ENCODE data around the gene TRIM7.
A peak's percentile ranks its signal among the peaks of the same experiment; 100 is the strongest.

Gene TRIM7

DNA sequence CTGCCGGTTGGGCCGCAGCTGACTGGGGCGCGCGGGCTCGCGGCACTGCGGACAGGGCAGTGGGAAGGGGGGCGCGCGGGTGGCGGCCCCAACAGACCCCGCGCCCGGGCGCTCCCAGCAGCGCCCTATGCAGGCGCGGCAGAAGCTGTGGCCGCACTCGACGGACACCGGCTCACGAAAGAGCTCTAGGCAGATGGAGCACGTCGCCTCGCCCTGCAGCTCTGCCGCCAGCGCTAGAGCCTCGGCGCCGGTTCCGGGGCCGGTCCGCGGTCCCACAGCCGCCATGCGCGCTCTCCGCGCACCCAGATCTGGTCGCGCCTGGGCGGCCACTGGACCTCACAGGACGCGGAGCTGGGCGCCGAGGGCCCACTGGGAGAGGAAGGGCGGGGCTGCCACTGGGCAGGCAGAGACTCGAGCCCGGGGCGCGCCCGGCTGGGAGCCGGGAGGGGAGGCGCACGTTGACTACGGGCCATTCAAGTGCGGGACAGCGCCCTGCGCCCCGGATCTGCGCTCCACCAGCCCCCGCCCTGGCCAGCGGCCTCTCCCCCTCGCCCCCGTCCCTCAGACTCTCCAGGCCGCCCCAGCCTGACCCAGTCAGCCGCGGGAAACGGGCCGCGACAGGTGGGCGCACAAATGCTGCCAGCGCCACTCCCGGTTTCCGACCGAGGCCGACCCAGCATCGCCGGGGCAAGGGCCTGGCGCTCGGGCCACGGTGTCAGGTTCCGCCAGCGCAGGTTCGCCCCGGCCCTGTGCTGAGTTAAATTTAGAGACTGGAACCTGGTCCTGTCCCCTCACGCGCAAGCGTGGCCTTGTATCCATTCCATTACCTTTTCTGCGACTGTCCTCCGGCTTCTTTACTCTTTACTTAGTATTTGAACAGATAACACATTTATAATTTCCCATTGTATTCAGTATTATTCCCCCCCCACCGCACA lies at the start of gene TRIM7:
TSS of gene TRIM7 (minus strand) at position 371 of the 935 bp plus-strand sequence. CDS start at position 285, 86 bp downstream.
- peaks cover 3 to 45% (median 35%) of the 10 kb centered on the region in 5 donors for H3K4me1 ChIP-seq (ENCODE audit: control insufficient read depth in 5 of 5, insufficient read depth in 5 of 5, low read length in 5 of 5)
- H3K4me3 ChIP-seq (ENCODE audit: low read depth in 1 of 5, low read length in 5 of 5): peak within 1 kb of the TSS; percentile 69 to 83 (median 72)
- H3K9me3 ChIP-seq (ENCODE audit: control insufficient read depth in 5 of 5, low read length in 5 of 5): peaks cover 0 to 4% (median 0%) of the 10 kb centered on the region in 5 donors
- peak within 1 kb of the TSS in 2 of 5 donors; percentile 35 to 54 for H3K9ac ChIP-seq (ENCODE audit: low read length in 5 of 5)
- H3K27ac ChIP-seq (ENCODE audit: low read depth, low read length): no peak within 1 kb of the TSS
- no peaks in the 10 kb centered on the region for H3K27me3 ChIP-seq (ENCODE audit: control insufficient read depth in 5 of 5, insufficient read depth in 4 of 5, low read length in 5 of 5)
- no peaks in the 10 kb centered on the region for H3K36me3 ChIP-seq (ENCODE audit: control insufficient read depth in 5 of 5, insufficient read depth in 5 of 5, low read length in 5 of 5)

DNA sequence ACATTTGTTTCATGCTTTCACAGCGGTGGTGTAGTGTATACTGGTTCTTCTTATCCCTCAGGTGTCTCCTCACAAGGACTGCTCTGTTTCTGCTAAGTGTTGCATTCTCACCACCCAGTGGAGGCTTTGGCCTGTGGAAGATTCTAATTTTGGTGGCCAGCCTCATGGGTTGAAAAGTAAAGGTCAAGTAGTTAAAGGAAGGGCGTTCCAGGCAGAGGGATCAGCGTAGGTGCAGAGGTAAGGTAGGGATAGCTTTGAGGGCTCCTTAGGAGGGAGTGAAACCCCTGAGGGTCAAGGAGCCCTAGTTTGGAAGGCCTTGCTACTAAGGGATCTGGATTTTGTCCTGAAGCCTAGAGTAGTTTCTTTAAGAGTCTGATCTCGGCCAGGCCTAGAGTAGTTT lies 43.3 kb upstream of the TRIM7 start:
- H3K27ac ChIP-seq (ENCODE audit: low read depth, low read length): peak overlapping the region; percentile 99
- H3K27me3 ChIP-seq (ENCODE audit: control insufficient read depth in 5 of 5, insufficient read depth in 4 of 5, low read length in 5 of 5): no peaks in the 10 kb centered on the region
- peaks cover 13 to 80% (median 66%) of the 10 kb centered on the region in 5 donors for H3K4me1 ChIP-seq (ENCODE audit: control insufficient read depth in 5 of 5, insufficient read depth in 5 of 5, low read length in 5 of 5)
- H3K9ac ChIP-seq (ENCODE audit: low read length in 5 of 5): peak overlapping the region in 4 of 5 donors; percentile 49 to 95 (median 64)
- H3K4me3 ChIP-seq (ENCODE audit: low read depth in 1 of 5, low read length in 5 of 5): peak overlapping the region; percentile 39 to 93 (median 72)
- H3K36me3 ChIP-seq (ENCODE audit: control insufficient read depth in 5 of 5, insufficient read depth in 5 of 5, low read length in 5 of 5): peaks cover under 1 to 19% (median 9%) of the 10 kb centered on the region in 5 donors
- H3K9me3 ChIP-seq (ENCODE audit: control insufficient read depth in 5 of 5, low read length in 5 of 5): no peaks in the 10 kb centered on the region

DNA sequence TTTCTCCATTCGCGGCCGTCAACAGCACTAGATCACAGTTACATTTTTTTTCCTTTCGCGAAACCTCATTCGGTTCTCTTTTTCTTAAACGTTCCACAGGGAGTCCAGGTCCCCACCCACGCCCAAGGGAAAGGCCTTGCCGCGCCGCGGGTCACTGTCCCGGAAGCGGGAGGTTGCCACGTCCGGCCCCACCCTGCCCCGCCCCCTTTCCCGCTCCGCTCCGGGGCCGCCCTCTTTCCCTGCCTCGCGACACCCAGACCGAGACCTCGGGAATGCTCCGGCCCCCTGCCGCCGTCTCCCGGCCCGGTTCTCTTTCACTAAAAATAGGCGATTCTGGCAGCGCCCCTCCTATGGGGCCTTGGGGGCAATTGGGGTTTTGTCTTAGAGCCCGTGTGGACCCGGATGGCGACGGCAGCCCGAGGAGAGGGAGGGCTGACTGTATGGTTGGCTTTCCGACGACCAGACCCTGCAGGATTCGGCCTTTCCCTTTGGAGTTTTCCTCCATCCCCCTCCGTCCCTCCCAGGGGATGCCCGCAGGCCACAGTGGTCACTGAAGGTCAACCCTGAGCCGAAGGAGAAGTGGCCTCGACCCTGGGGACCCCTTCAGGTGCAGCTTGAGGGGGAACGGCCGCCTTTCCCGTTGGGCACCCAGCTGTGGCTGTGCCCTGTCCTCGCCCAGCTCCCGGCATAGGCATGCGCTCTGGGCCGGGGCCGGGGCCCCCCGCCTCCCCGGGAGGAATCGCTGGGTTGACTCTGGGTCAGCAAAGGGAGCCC lies 41.5 kb upstream of the TRIM7 start:
- Histone ChIP-seq H3K4me3 (ENCODE audit: low read depth in 1 of 5, low read length in 5 of 5) (peak overlapping the region; percentile 79 to 95 (median 84)), H3K4me1 (ENCODE audit: control insufficient read depth in 5 of 5, insufficient read depth in 5 of 5, low read length in 5 of 5) (peaks cover 20 to 84% (median 70%) of the 10 kb centered on the region in 5 donors), H3K9me3 (ENCODE audit: control insufficient read depth in 5 of 5, low read length in 5 of 5) (no peaks in the 10 kb centered on the region), H3K27ac (ENCODE audit: low read depth, low read length) (peak overlapping the region; percentile 99), H3K9ac (ENCODE audit: low read length in 5 of 5) (peak overlapping the region; percentile 84 to 95 (median 95)), H3K27me3 (ENCODE audit: control insufficient read depth in 5 of 5, insufficient read depth in 4 of 5, low read length in 5 of 5) (no peaks in the 10 kb centered on the region), H3K36me3 (ENCODE audit: control insufficient read depth in 5 of 5, insufficient read depth in 5 of 5, low read length in 5 of 5) (peaks cover 0 to 16% (median 9%) of the 10 kb centered on the region in 5 donors)

DNA sequence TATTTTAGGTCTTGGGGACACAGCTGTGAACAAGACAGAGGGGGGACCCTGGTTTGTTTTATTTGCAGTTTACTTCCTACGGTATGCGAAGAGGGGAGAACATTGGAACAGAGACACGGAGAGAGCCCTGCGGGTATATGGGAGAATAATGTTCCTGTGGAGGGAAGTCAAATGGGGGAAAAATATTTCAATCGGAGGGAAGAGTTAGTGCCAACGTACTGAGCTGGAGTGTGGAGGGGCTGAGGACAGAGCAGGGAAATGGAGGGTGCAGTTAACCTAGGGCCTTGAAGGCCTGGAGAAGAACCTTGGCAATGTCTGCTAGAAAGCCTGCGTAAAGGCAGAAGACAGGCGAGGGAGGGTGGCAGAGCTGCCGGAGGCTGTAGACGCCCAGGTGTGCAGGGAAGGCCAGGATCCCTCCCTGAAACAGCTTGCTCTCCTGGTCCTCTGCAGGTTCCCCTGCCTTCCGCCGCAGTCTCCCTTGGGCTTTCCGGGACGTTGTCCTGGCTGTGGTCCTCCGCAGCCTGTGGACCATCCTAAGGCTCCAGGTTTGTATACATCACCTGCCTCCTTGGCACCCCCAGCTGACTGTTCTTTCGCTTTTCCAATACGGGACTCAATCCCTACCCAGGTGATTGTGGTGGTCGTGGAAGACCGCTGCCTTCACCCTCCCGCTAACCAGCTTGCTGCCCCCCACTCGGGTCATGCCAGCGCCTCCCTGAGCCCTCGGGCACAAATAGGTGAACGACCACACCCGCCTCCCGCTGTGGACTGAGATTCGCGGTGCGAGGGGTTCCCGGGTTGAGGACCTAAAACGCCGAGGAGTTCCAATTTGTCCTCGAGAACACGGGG lies 40.7 kb upstream of the TRIM7 start:
- Histone ChIP-seq H3K27ac (ENCODE audit: low read depth, low read length) (peak overlapping the region; percentile 99), H3K9me3 (ENCODE audit: control insufficient read depth in 5 of 5, low read length in 5 of 5) (no peaks in the 10 kb centered on the region), H3K9ac (ENCODE audit: low read length in 5 of 5) (peak overlapping the region; percentile 84 to 95 (median 88)), H3K36me3 (ENCODE audit: control insufficient read depth in 5 of 5, insufficient read depth in 5 of 5, low read length in 5 of 5) (peaks cover 0 to 20% (median 15%) of the 10 kb centered on the region in 5 donors), H3K27me3 (ENCODE audit: control insufficient read depth in 5 of 5, insufficient read depth in 4 of 5, low read length in 5 of 5) (no peaks in the 10 kb centered on the region), H3K4me3 (ENCODE audit: low read depth in 1 of 5, low read length in 5 of 5) (peak overlapping the region; percentile 58 to 95 (median 84)), H3K4me1 (ENCODE audit: control insufficient read depth in 5 of 5, insufficient read depth in 5 of 5, low read length in 5 of 5) (peaks cover 20 to 82% (median 68%) of the 10 kb centered on the region in 5 donors)

DNA sequence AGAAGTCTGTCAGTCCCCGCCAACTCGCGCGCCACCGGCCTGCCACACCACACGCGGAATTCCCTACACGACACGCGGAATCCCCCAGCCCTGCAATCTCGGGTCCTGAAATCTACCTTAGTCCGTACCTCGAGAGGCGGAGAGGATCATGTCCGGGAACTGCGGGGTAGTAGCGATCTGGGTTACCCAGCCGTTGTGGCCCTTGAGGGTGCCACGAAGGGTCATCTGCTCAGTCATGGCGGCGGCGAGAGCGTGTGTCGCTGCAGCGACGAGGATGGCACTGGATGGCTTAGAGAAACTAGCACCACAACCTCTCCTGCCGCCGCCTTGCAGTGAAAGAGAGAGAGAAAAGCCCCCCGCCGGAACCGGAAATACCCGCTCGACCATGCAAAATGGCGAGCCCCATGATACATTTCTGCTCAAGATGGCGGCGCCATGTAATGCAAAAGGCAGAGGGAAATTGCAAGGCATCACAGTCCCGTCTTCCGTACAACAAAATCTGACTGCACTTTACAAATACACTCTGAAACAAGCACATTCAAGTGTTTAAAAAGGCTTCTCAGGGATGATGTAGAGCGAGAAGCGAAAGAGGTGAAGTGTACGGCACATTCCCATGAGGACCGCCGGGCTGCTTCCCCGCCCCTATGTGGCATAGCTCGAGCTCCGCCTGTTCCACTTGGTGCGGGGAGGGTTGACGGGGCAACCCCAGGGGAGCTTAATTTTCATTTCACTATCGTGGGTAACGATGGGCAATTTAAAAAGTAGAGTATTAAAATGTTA lies 38.8 kb upstream of the TRIM7 start, which contains the start of gene RACK1:
TSS of gene RACK1 (minus strand) at position 343 of the 780 bp plus-strand sequence. CDS start at position 237, 106 bp downstream.
- H3K4me3 ChIP-seq (ENCODE audit: low read depth in 1 of 5, low read length in 5 of 5): peak within 1 kb of the TSS; percentile 89 to 100 (median 99)
- peak within 1 kb of the TSS; percentile 99 for H3K27ac ChIP-seq (ENCODE audit: low read depth, low read length)
- H3K9me3 ChIP-seq (ENCODE audit: control insufficient read depth in 5 of 5, low read length in 5 of 5): no peaks in the 10 kb centered on the region
- peaks cover 18 to 64% (median 56%) of the 10 kb centered on the region in 5 donors for H3K4me1 ChIP-seq (ENCODE audit: control insufficient read depth in 5 of 5, insufficient read depth in 5 of 5, low read length in 5 of 5)
- H3K9ac ChIP-seq (ENCODE audit: low read length in 5 of 5): peak within 1 kb of the TSS; percentile 82 to 100 (median 93)
- H3K27me3 ChIP-seq (ENCODE audit: control insufficient read depth in 5 of 5, insufficient read depth in 4 of 5, low read length in 5 of 5): no peaks in the 10 kb centered on the region
- peaks cover 0 to 35% (median 29%) of the 10 kb centered on the region in 5 donors for H3K36me3 ChIP-seq (ENCODE audit: control insufficient read depth in 5 of 5, insufficient read depth in 5 of 5, low read length in 5 of 5)

DNA sequence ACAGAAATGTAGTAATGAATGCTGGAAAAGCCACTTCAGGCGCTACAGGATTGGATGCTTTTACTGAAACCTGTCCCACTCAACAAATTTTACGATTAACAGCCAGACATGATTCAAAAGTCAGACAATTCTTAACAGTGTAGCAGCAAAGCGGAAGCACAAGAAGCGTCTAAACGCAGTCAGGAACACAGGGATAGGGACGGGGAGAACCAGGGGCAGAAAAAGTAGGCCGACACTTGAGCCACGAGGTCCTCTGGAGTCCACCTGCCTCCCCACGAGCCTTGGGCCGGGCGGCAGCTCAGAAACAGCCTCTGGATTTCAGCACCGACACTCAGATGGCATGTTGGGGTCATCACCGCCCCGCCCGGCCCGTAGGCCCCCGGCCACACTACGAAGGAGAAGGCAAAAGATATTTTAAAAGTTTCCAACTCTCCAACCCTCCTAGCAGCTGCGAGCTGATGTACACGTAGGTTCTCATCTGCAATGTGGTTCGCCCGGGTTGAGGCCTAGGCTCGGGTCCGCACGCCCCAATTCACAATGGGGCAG lies 38.1 kb upstream of the TRIM7 start:
- peaks cover 15 to 59% (median 52%) of the 10 kb centered on the region in 5 donors for H3K4me1 ChIP-seq (ENCODE audit: control insufficient read depth in 5 of 5, insufficient read depth in 5 of 5, low read length in 5 of 5)
- no peaks in the 10 kb centered on the region for H3K9me3 ChIP-seq (ENCODE audit: control insufficient read depth in 5 of 5, low read length in 5 of 5)

DNA sequence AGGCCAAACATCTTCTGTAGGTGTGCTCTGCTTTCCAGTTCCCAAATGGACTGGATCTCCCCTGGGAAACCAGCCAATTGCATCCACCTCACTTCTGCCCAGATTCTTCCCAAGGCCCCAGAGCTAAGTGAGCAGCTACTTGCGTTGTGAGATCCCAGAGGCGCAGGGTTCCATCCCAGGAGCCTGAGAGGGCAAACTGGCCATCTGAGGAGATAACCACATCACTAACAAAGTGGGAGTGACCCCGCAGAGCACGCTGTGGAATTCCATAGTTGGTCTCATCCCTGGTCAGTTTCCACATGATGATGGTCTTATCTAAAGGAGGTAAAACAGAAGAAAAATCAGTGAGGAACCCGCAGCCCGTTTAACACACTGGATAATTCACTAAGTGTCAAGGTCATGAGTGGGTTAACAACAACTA lies 37.0 kb upstream of the TRIM7 start:
- H3K4me1 ChIP-seq (ENCODE audit: control insufficient read depth in 5 of 5, insufficient read depth in 5 of 5, low read length in 5 of 5): peaks cover 12 to 49% (median 44%) of the 10 kb centered on the region in 5 donors
- peak overlapping the region; percentile 82 to 100 (median 93) for H3K9ac ChIP-seq (ENCODE audit: low read length in 5 of 5)
- H3K27me3 ChIP-seq (ENCODE audit: control insufficient read depth in 5 of 5, insufficient read depth in 4 of 5, low read length in 5 of 5): no peaks in the 10 kb centered on the region
- H3K9me3 ChIP-seq (ENCODE audit: control insufficient read depth in 5 of 5, low read length in 5 of 5): no peaks in the 10 kb centered on the region
- H3K27ac ChIP-seq (ENCODE audit: low read depth, low read length): peak overlapping the region; percentile 99
- H3K36me3 ChIP-seq (ENCODE audit: control insufficient read depth in 5 of 5, insufficient read depth in 5 of 5, low read length in 5 of 5): peaks cover 7 to 52% (median 46%) of the 10 kb centered on the region in 5 donors
- H3K4me3 ChIP-seq (ENCODE audit: low read depth in 1 of 5, low read length in 5 of 5): peak overlapping the region; percentile 89 to 100 (median 99)

More for the DNA sequence above, 38.1 kb upstream of the TRIM7 start:
- H3K27me3 ChIP-seq (ENCODE audit: control insufficient read depth in 5 of 5, insufficient read depth in 4 of 5, low read length in 5 of 5): no peaks in the 10 kb centered on the region
- peak overlapping the region; percentile 89 to 100 (median 99) for H3K4me3 ChIP-seq (ENCODE audit: low read depth in 1 of 5, low read length in 5 of 5)
- H3K36me3 ChIP-seq (ENCODE audit: control insufficient read depth in 5 of 5, insufficient read depth in 5 of 5, low read length in 5 of 5): peaks cover 2 to 41% (median 36%) of the 10 kb centered on the region in 5 donors
- peak overlapping the region; percentile 82 to 100 (median 93) for H3K9ac ChIP-seq (ENCODE audit: low read length in 5 of 5)
- H3K27ac ChIP-seq (ENCODE audit: low read depth, low read length): peak overlapping the region; percentile 99

DNA sequence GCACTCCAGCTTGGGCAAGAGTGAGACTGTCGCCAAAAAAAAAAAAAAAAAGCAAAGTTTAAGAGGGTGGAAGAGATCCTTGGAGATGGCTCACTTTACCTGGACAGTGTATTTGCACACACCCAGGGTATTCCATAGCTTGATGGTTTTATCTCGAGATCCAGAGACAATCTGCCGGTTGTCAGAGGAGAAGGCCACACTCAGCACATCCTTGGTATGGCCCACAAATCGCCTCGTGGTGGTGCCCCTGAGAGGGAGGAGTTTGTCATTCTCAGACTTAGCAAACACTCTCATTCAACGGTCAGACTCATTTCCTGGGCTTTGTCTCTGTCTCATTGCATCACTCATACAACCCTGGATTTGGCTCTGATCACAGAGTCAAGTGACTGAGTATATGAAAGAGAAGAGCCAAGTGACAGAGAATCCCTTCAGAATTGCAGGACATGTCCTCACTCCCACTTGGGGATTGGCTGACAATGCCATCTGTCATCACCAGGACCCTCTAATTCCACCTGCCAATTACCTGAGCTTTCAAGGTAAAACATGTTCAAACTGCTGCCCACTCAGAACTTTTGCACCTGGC lies 36.5 kb upstream of the TRIM7 start:
- Histone ChIP-seq H3K36me3 (ENCODE audit: control insufficient read depth in 5 of 5, insufficient read depth in 5 of 5, low read length in 5 of 5) (peaks cover 9 to 57% (median 52%) of the 10 kb centered on the region in 5 donors), H3K4me3 (ENCODE audit: low read depth in 1 of 5, low read length in 5 of 5) (peak overlapping the region; percentile 89 to 100 (median 99)), H3K27ac (ENCODE audit: low read depth, low read length) (peak overlapping the region; percentile 99), H3K4me1 (ENCODE audit: control insufficient read depth in 5 of 5, insufficient read depth in 5 of 5, low read length in 5 of 5) (peaks cover 12 to 45% (median 42%) of the 10 kb centered on the region in 5 donors), H3K9me3 (ENCODE audit: control insufficient read depth in 5 of 5, low read length in 5 of 5) (no peaks in the 10 kb centered on the region), H3K9ac (ENCODE audit: low read length in 5 of 5) (peak overlapping the region; percentile 19 to 100 (median 82)), H3K27me3 (ENCODE audit: control insufficient read depth in 5 of 5, insufficient read depth in 4 of 5, low read length in 5 of 5) (no peaks in the 10 kb centered on the region)

Measured in subcutaneous abdominal adipose tissue (tissue), 5 donors.